Retina (tissue), 1 donor: Measurements from ENCODE around the gene GPD1L.

Experiments used
- DNase-seq: peaks from one replicate; pipeline ENCODE4 v3.0.0-alpha.2; 2016

Gene GPD1L

DNA sequence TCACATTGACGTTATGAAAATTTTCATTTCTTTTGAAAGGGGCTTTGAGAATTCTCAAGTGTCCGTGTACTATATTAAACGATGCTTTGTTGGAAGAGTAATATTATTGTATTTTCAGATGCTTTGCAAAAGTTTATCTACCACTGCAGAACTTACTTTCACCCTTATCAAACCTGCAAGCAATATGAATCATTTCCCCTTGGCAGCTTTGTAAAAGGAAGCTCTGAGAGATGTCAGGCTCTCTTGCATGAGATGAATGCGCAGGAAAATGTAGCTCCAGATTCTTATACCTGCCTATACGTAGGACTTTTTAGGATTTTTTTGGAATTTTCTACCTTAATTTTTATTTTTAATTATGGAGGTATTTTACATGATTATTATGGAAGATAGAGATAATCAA lies 34.5 kb downstream of the GPD1L start:
- no peak for DNase-seq

DNA sequence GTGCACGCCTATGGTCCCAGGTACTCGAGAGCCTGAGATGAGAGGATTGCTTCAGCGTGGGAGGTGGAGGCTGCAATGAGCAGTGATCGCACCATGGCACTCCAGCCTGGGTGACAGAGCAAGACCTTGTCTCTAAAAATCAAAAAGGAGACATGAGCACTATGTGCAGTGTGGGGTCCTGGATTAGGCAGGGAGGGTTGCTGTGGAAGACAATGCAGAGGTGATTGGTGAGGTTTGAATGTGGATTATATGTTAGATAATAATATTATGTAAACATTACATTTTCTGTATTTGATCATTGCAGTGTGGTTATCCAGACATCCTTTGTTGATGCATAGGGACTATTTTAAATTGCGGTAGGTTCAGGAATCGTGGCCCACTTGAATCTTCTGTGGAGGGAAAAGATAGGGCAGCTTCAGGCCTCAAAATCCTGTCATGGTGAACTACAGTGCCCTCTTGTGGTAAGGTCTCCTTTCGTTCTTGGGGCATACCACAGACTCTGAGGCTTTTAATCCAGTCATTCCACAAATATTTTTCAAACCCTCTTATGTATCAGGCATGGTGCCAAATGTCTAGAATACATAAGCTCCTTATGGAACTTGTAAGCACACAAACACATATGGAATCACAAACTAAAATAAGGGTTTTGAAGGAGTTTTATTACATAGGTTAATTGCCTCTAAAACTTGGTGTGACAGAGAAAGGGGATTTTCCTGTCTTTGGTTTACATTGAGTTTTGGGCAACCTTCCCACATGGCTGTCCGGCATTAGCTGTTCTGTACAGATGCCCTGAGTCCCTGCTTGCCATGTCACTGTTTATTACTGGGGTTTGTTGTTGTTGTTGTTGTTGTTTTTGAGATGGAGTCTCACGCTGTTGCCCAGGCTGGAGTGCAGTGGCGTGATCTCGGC lies 37.7 kb downstream of the GPD1L start:
- peak; percentile 59 for DNase-seq

- no peak for DNase-seq
Measured at GRCh38 chr3:32146746-32147211, 40.4 kb downstream of the GPD1L start.

DNA sequence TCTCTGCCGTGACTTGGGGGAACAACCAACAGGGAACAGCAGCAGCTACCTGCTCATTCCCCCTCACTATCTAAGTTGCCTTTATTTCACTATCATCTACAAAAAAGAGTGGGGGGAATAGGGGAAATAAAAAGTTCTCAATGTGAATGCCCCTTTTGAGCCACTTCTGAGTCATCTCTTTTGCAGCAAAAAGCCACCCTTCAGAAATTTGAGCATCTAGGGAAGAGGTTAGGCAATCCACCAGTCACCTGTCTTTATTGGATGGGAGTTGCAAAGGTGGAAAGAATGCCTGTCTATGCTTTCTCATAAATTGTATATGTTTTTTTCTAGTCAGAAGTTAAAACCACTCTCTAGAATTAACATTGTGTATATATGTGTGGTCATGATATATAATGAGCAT lies 41.1 kb downstream of the GPD1L start:
- DNase-seq = no peak

DNA sequence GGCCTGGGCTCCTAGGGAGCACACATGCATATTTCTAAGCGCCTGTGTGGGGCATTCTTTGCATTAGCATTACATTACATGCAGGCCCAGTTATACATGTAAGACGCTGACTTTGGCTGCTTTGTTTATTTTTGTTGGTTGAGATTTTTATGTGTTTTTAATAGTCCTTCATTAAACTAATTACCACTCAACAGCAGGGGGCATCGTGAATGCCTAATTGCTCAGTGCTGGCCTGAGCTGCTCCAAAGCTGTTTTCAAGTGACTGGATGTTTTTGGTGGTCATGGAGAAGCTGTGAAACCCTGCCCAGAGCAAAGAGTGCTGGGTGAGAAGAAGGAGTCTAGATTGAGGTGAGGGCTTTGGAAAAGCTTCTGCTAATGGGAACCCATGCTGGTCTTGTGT lies 41.5 kb downstream of the GPD1L start:
- peak; percentile 20 for DNase-seq

GRCh38 chr3:32148351-32148750 lies 41.9 kb downstream of the GPD1L start:
- DNase-seq = no peak

- DNase-seq = no peak
Measured at GRCh38 chr3:32153414-32154204, 47.2 kb downstream of the GPD1L start.

GRCh38 chr3:32154205-32154579 lies 47.8 kb downstream of the GPD1L start:
- no peak for DNase-seq

DNA sequence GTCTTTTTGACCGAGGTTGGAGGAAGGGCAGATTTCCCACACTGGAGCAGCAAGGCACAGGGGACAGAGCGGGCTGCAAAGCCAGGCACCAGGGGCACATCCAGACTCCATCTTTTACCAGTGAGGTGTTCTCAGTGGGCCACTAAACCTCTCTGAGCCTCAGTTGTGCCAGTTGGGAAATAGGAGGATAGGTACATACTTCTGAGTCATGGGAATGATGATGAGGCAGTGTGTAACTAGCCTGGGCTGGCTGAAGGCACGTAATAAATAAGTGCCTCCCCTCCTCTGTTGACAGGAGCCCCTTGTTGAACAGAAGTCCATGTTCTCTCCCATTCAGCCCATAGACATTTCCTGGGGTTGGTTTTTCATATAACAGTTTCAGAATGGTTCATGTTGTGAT lies 48.7 kb downstream of the GPD1L start:
- no peak for DNase-seq

DNA sequence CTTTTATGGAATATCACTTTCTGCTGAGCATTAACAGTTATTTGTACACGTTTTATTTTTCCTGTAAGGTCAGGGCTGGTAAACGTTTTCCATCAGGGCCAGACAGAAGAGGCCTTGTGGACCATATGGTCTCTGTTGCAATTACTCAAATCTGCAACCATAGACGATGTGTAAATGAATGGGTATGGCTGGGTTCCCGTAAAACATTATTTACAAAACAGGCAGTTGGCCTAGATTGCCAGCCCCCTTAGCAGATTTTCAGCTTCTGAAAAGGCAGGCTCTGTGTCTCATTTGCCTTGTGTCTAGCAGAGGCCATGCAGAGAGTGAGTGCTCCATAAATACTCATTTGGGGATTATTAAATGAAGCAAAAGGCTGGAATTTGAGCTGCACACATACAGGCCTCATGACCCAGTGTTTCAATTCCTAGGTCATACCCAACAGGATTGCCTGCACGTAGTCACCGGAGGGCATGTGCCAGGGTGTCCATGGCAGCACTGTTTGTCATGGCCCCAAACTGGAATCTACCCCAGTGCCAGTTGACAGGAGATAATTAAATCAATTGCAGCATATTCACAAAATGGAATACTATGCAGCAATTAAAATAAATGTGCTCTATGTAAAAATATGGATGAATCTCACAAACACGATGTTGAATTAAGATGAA lies 51.3 kb downstream of the GPD1L start:
- DNase-seq = no peak

GRCh38 chr3:32160706-32161214 lies 54.3 kb downstream of the GPD1L start:
- DNase-seq = no peak

DNA sequence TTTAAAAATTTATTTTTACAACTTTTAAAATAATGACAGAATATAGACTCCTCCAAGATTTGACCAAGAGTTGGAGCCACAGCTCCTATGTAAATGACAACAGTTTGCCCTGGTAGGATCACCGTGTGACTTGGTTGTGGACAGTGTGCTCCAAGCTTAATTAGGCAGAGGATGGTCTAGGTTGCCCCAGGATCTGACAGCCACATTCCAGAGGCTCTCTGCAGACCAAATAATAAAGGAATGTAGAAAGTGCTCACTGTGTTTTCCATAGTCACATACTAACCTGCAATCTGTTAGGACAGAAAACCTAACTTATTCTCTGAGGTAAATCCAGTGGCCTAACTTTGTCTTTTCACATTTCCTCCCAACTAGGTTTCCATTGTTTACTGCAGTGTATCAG lies 59.0 kb downstream of the GPD1L start:
- DNase-seq = no peak

DNA sequence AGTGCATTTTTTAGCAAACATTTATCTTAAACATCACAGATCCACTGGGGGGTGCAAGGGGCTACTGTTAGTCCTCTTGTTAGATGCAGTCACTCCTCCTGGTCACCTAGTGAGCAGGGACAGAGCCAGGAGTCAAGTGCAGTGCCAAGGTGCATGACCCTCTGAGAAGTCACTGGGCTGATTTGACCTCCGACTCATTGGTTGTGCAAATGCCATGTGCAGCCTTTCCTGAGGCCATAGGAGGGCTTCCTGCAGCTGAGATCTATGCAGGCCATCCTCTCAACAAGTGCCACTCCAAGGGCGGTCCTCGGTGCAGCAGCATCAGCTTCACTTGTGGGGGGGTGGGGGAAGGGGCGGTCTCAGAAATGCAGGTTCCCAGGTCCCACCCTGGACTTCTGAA lies 60.2 kb downstream of the GPD1L start:
- DNase-seq = no peak

- no peak for DNase-seq
Measured at GRCh38 chr3:32172420-32172819, 66.0 kb downstream of the GPD1L start.

- peak; percentile 40 for DNase-seq
Measured at GRCh38 chr3:32175607-32176197, 69.3 kb downstream of the GPD1L start.

GRCh38 chr3:32176989-32177701 lies 70.7 kb downstream of the GPD1L start:
- no peak for DNase-seq

- no peak for DNase-seq
Measured at GRCh38 chr3:32177702-32178198, 71.3 kb downstream of the GPD1L start.

DNA sequence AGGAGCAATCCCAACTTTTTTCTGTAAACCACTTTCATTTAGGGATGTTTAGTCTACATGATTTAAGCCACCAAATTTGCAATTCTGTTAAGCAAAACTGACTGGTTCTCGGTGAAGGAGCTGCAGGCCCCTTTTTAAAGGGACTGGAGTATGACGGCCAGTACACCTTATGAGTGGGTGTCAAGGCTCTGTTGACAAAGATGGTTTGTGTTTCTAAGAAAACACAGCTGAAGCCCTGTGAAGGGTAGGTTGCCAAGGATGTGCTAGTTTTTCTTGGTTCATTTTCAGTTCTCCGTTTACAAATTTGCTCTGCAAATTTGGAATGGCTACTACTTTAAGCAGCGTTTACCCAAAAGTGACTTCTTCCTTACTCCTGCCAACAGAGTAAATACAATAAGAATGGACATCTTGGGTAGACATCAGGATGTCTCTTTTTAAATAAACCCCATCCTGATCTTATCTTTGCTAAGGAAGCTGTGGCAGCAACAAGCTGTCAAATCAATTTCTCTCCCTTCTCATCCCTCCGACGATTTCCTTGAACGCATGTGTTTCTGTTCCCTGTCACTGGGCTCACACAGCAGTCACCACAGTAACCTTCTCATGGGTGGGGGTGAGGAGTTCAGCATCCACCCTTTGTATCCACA lies 73.8 kb downstream of the GPD1L start:
- no peak for DNase-seq

DNA sequence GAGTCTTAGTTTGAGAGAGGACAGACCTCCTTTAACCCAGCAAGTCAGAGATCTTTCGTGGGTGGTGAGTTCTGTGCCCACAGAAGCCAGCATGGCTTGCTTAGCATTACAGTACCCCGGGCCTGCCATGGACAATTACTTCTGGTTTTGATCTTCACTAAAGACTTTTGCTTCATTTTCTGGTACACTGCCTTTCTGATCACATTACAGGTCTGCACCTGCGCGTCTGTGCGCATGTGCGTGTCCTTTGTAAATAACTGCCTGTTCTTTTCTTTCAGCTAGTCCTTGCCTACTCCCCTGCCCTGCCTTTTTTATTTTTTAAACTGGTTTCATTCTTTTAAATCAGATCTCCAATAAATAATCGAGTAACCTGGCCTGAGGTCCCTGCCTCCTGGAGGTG lies 74.9 kb downstream of the GPD1L start:
- peak; percentile 20 for DNase-seq

DNA sequence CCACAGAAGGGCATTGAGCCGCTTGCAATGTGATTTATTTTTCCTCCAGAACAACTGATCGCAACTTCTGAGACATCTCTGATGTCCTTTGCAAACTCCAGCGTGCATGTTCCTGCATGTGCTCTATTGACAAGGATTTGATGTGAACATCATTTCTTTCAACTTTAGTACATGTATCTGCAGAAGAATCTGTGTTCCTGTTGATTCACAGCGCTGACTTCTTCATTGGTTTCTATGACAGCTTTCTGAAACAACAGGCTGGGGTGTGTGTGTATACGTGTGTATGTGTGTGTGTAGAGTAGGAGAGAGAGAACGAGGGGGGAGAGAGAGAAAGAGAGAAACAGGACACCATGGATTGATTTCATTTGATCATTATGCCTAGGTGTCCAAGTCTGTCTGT lies 75.4 kb downstream of the GPD1L start:
- DNase-seq = no peak

- DNase-seq = no peak
Measured at GRCh38 chr3:32184187-32184730, 77.8 kb downstream of the GPD1L start.
